Fibroblast of the aortic adventitia (primary cell): ENCODE results near the gene FAM53A. TPM values are rescaled to one million over a fixed set of nuclear protein-coding genes. Genes with fewer than 3 reads are reported as not detected.

ENCODE experiments used
- DNase-seq: peaks from one replicate; pipeline ENCODE4 v3.0.0-alpha.2; 2010; ENCODE audit warnings: low read depth
- H3K4me3 ChIP-seq: 2 replicates; pipeline ENCODE4 v1.5.1; 2011; ENCODE audit warnings: low read depth, mild to moderate bottlenecking, control low read depth, low read length, moderate library complexity
- CTCF ChIP-seq: IDR thresholded peaks from 2 replicates; pipeline ENCODE4 v1.5.1; 2011; ENCODE audit warnings: mild to moderate bottlenecking, low read length, control low read depth, inconsistent platforms; ENCODE audit not compliant: insufficient read depth
- total RNA-seq: library from RNA; depleted of rRNA; stranded (reverse); fragments of >200 nt; gene quantifications from 2 replicates; pipeline ENCODE4 v1.2.3, GENCODE V29; 2012; ENCODE audit warnings: low replicate concordance

Gene FAM53A
- total RNA-seq, 1 donor = 2.5 TPM

- no peak overlapping the region for H3K4me3 ChIP-seq
- TF ChIP-seq CTCF = no peak
- DNase-seq = no peak
These were observed 70.1 kb downstream of the FAM53A start for GRCh38 chr4:1614049-1614448.

GRCh38 chr4:1613099-1613495 lies 71.0 kb downstream of the FAM53A start:
- DNase-seq = no peak
- no peak overlapping the region for H3K4me3 ChIP-seq
- no peak for TF ChIP-seq CTCF

- no peak for TF ChIP-seq CTCF
- H3K4me3 ChIP-seq = no peak overlapping the region
- DNase-seq = no peak
These were observed 71.6 kb downstream of the FAM53A start for GRCh38 chr4:1612278-1613098.

GRCh38 chr4:1611501-1611870 lies 72.6 kb downstream of the FAM53A start:
- no peak for DNase-seq

GRCh38 chr4:1610791-1611500 lies 73.2 kb downstream of the FAM53A start:
- no peak overlapping the region for H3K4me3 ChIP-seq
- TF ChIP-seq CTCF = no peak
- DNase-seq = no peak

More at GRCh38 chr4:1611501-1611870, 72.6 kb downstream of the FAM53A start:
- no peak overlapping the region for H3K4me3 ChIP-seq
- TF ChIP-seq CTCF = no peak

- no peak for TF ChIP-seq CTCF
- H3K4me3 ChIP-seq = no peak overlapping the region
- DNase-seq = no peak
These were observed 74.0 kb downstream of the FAM53A start for GRCh38 chr4:1609901-1610790.
